NCI-H69 (cell line): Measurements from ENCODE around the gene COL18A1.

Source experiments
- DNase-seq: peaks from one replicate; lab custom pipeline; 2025; lab: John Stamatoyannopoulos, UW

Gene COL18A1

DNA sequence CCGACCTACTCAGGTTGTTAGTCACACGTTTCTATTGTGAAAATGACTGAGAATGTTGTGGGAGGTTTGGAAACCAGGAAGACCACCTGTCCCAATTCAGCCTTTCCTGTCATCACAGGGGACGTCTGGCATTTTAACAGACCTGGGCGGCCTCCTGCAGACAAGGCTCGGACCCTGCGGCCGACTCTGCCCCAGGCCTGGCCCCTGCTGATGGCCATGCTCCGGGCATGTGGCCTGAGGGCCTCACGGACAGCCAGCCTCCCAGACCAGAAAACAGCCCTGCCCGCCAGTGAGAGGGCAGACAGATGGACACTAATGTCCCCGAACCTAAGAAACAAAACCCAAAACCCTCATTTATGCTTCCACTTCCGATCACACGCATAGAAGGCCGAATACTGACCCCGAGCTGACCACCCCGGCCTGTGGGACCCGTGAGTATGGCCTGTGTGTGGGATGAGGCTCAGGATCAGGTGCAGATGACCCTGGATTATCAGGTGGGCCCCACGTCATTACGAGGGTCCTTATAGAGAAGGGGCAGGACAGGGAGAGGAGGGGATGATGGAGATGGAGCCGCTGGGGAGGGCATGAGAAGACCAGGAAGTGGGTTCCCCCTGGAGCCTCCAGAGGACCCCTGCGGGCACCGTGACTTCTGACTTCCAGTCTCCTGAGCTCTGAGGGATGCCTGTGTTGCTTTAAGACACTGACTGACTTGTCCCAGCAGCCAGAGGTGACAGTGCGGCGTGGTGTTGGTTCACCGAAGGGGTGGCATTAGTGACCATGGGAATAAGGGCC lies 9.6 kb downstream of the COL18A1 start:
- no peak for DNase-seq

DNA sequence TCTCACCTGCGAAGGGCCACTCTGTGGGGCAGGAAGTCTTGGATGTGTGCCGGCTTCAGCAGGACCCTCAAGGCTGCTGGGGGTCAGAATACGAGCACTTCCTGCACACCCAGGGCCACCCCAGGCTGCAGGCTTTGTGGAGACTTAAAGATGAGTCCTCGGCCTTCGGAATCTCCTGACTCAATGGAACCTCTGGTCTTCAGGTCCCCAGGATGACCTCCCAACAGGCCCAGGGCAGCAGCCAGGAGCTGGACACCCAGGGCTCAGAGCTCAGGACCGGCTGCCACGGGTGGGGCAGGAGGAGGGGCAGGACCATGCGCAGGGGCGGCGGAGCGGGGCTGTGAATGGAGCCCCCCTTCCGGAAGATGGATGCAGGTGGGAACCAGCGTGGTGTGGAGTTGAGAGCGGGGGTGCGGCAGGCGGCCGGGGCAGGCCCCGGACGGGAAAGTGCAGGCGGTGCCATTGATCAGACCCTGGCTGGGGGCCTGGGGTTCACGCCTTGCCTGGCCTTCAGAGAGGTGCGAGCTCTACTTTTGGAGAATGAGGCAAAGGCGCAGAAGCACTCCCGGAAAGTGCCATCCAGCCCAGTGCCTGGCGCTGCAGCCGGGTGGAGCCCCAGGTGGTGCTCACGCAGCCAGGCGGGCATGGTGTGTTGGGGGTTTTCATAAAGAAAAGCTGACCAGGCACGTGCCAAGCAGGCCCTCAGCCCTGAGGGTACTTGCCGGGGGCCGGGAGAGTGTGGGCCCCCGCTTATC lies 10.4 kb downstream of the COL18A1 start:
- no peak for DNase-seq

DNA sequence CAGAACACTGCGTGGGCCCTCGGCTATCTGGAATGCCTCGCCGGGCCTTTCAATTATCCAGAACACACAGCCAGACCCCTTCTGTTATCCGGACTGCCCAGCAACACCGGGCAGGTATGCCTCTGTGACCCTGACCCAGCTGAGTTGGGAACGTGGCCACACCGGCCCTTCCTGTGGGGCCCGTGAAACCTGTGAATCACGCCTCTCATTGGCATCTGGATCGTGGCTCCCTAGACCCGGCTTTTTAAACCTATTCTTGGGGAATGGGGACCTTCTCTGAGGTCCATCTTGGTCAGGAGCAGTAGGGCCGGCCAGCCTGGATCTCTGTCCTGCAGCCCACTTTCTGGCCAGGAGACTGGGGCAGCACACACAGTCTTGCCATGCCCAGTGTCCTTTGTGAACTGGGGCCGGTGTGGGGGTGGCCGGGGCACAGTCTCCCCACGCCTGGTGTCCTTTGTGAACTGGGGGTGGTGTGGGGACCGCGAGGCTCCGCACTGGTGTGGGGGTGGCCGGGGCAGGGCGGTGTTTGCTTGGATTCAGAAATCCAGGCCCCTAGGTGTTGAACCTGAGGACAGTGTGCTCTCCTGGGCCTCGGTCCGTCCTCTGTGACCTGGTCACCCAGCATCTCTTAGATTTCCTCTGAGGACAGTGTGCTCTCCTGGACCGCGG lies 11.1 kb downstream of the COL18A1 start:
- no peak for DNase-seq

DNA sequence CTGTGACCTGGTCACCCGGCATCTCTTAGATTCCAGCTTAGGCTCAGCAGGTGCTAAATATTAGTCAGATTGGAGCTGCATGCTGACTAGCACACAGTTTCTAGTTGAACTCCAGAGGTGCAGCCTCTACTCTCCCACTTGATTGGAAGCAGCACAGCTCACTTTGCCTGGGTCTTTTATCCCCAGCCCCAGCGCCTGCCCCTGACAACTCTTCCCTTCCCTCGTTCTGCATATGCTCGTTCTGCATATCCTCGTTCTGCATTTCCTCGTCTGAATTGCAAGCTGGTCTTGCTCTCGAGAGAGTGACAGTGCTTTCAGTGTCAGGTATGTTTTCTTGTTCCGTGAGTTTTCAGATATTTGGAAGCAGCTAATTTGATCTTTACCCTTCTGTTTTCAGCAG lies 11.7 kb downstream of the COL18A1 start:
- DNase-seq: no peak

DNA sequence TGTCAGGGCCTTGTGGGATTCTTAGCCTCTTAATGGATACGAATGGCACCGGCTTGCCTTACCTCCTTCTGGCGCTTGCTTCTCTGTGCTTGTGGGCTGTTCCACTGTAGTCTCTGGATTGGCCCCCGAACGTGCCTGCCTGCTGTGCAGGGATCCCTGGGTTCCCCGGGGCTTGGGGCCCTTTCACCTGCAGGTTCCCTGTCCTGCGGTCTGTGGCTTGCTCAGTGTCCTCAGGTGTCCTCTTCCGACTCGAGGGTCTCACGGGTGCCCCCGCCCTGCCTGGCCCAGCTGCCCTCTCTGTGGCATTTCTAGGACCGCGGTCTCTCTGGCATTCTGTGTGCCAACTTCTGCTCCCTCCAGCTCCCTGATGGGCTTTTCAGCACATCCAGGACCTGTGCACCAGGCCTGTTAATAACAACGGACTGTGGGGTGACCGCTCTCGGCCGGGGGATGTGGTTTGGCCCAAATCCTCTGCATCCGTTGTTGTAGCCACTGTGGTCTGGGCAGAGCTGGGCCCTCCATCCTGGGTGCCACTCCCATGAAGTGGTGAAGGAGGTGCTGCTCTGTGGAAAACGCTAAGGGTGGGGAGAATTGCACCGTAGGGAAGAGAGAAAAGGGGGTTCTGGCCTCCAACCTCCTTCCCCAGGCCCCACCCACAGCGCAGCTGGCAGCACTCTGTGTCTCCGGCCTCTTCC lies 12.4 kb downstream of the COL18A1 start:
- no peak for DNase-seq

DNA sequence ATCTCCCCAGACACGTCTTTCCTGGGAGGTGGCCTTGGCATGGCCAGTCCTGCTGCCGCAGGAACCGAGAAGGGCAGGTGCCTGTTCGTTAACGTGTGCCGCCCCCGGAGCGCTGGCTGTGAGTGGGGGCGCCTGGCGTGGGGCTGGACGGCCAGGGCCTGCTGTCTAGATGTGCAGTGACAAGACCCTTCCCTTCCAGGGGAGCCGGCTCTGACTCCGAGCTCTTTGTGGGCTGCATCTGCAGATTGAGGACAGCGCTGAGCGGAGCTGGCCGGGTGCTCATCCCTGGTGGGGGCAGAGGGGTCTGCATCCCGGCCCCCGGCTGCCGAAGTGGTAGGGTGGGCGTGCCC lies 13.0 kb downstream of the COL18A1 start:
- DNase-seq: no peak

DNA sequence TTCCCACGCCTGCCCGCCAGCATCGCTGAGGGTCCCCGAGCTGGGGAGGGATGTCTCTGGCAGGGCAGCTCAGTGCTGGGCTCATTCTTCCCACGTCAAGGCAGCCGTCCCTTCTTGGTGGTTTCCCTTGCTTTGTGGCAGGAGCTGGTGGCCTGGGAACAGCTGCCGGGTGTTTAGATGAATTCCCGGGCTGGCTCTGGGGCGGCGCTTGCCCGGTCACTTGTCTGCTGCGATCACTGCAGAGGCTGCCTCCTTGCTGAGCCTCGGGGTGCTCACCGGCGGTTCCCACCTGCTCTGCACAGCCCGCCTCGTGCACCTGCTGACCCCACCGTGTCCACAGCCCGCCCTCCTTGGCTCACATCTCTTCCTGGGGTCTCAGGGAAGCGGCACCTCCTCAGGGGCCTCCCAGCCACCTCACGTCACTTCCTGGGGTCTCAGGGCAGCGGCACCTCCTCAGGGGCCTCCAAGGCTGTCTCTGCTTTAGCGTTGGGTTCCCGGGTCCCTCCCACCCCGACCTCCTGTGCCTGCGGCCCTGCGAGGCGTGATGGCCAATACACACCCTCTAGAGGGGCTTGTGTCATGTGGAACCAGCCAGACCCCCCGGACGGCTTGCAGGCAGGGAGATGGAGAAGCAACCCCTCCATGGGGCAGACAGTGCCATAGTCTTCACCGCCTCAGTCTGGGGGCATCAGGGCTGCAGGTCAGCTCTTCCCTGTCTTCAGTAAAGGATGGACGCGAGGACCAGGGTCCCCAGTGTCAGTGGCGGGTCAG lies 13.5 kb downstream of the COL18A1 start:
- DNase-seq: no peak

- no peak for DNase-seq
These were observed 14.2 kb downstream of the COL18A1 start for GRCh38 chr21:45419162-45419561.

DNA sequence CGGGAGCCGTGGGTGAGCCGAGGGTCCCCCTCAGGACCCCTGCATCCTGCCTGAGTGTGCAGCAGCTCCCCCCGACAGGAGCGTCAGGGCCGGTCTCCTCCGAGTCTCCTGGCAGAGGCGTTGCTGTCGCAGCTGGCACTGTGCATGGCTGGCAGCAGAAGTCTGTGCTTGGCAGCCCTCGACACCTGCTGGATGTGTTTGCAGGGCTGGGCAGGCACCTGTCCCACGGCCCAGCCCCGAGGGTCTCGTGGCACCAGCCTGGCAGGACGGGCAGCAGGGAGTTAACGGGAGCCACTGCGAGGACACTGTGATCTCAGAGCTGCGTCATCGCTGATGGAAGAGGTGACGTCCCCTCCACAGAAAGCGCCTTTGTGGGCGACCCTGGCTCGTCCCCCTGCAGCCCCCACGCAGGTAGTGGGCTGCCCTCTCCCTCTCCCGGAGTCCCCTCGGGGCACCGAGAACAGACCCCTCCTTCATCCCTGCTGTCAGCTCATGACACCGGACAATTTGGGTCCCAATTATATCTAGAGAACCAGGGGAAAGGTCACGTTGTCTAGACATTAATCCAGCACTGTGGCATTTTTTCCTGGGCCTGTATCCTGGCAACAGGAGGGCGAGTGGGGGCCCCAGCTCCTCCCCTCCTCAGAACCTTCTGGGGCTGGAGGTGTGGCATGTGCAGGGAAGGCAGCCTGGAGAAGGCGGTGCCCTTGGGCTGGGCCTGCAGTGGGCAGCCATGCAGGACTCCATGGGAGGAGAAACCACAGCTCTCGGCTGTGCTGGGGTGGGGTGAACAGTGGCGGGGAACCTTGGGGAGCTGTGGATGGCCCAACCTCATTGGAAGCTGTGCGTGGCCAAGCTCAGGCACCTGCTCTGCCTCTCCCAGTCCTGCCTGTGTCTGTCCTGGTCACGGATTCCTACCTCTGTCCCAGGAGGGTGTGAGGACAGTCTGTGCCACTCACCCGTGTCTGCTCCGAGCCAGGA lies 15.4 kb downstream of the COL18A1 start:
- DNase-seq: peak; percentile 69

GRCh38 chr21:45421071-45421845 lies 16.3 kb downstream of the COL18A1 start:
- DNase-seq: peak; percentile 83

GRCh38 chr21:45421846-45422775 lies 17.1 kb downstream of the COL18A1 start:
- DNase-seq: no peak

- DNase-seq: no peak
These were observed 18.4 kb downstream of the COL18A1 start for GRCh38 chr21:45423201-45423955.

DNA sequence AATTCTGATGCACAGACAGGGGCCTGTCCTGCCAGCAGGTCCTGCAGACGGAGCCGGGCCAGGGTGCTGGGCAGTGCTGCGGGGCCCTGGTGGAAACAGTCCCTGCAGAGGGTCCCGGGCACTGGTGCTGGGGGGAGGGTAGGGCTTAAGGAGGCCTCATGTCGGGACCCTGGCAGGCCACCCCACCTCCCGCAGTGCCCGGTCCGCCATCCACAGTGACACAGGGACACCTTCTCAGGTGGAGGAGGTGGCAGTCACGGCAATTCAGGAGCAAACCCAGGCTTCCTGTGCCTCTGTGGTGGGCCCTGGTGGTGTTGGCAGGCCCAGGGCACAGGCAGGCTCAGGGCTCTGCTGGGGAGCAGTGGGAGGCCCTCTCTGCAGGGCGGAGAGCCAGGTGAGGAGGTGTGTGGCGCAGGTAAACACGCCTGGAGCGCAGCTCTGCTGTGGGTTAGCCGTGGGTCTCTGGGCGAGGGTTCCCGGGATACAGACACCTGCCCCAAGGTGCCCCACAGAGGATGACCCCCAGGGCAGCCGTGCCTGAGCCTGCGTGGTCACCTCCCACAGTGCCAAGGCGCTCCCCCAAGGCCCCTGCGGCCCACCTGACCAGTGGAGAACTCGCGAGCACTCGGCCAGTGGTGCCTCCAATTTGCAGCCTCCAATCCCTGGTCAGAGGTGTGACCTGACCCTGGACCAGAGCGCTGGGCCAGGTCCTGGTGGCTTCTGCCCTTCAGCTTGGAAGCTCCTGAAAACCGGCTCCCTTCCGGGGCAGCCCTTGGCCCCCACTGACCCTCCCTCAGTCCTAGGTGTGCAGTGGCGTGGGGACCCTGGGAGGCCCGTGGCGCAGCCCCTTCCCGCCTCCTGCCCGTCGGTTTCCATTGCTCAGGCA lies 19.2 kb downstream of the COL18A1 start:
- DNase-seq: no peak

- no peak for DNase-seq
These were observed 20.2 kb downstream of the COL18A1 start for GRCh38 chr21:45424854-45425795.
